Sigmoid colon (tissue), 4 donors: ENCODE results near the gene PDE1C.

Experiments used
- POLR2A ChIP-seq, 2 donors: fragments of 450-650 bp; IDR thresholded peaks; one replicate each; pipeline ENCODE4 v1.6.1; 2016; ENCODE audit warnings: antibody characterized with exemption in 2 of 2, mild to moderate bottlenecking in 2 of 2, moderate library complexity in 2 of 2
- POLR2AphosphoS5 ChIP-seq, 4 donors: sonication (generic); formaldehyde crosslinking; IDR thresholded peaks; one replicate each; pipeline ENCODE4 v1.6.1; 2017; ENCODE audit warnings: antibody characterized with exemption in 4 of 4
- TF ChIP-seq, protein P1 (sequence below), 4 experiments: fragments of 450-650 bp in 3 of 4; fragments of 200-600 bp in 1 of 4; IDR thresholded peaks; one replicate each; pipeline ENCODE4 v1.5.1; 2016 to 2019; ENCODE audit warnings: antibody characterized with exemption in 4 of 4, mild to moderate bottlenecking in 3 of 4, moderate library complexity in 2 of 4

- TF ChIP-seq, protein P1, sequence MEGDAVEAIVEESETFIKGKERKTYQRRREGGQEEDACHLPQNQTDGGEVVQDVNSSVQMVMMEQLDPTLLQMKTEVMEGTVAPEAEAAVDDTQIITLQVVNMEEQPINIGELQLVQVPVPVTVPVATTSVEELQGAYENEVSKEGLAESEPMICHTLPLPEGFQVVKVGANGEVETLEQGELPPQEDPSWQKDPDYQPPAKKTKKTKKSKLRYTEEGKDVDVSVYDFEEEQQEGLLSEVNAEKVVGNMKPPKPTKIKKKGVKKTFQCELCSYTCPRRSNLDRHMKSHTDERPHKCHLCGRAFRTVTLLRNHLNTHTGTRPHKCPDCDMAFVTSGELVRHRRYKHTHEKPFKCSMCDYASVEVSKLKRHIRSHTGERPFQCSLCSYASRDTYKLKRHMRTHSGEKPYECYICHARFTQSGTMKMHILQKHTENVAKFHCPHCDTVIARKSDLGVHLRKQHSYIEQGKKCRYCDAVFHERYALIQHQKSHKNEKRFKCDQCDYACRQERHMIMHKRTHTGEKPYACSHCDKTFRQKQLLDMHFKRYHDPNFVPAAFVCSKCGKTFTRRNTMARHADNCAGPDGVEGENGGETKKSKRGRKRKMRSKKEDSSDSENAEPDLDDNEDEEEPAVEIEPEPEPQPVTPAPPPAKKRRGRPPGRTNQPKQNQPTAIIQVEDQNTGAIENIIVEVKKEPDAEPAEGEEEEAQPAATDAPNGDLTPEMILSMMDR (IDR thresholded peaks at IDR 0.05), result no peak
- TF ChIP-seq POLR2A (IDR thresholded peaks at IDR 0.05) (no peak), POLR2AphosphoS5 (IDR thresholded peaks at IDR 0.05) (no peak)
These were observed 364.8 kb downstream of the PDE1C start for GRCh38 chr7:31705377-31705776.
